ENCODE data around the gene DNM2. TPM values are rescaled to one million over a fixed set of nuclear protein-coding genes. Genes with fewer than 3 reads are reported as not detected.

DNM2 gene
- total RNA-seq, 3 donors from 2014 or later, result 318 to 602 (median 562) TPM

DNA sequence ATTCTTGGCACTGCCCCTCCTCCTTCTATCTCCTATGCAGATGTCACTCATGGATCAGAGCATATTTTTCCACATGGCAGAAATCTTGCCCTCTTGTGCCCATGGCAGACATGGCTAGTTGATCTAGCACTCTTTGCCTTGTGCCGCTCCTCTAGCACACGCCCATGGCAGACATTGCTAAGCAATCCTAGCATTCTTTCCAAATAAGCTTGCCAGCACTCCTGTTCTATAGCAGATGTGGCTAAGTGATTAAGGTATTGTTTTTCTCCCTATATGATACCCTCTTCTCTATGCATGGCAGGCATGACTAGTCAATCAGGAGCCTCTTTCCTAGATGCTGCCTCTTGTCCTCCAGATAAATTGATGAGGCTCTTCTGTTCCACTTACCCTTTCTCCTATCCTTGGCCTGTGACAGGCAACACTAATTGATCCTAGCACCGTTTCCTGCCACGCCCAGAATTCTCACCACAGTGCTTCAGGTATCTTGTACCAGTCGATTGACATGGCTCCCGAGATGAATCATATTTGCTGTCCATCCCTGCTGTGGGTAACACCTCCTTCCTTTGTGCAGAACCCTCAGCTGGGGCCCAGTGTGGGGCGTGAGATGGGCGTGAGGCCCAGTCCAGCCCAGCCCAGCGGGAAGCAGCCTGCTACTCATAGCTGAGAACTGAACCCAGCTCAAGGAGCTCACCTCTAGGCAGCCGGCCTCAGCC, 91.2 kb downstream of the DNM2 start:
- peak; percentile 64 for ATAC-seq
- TF ChIP-seq, protein P1, sequence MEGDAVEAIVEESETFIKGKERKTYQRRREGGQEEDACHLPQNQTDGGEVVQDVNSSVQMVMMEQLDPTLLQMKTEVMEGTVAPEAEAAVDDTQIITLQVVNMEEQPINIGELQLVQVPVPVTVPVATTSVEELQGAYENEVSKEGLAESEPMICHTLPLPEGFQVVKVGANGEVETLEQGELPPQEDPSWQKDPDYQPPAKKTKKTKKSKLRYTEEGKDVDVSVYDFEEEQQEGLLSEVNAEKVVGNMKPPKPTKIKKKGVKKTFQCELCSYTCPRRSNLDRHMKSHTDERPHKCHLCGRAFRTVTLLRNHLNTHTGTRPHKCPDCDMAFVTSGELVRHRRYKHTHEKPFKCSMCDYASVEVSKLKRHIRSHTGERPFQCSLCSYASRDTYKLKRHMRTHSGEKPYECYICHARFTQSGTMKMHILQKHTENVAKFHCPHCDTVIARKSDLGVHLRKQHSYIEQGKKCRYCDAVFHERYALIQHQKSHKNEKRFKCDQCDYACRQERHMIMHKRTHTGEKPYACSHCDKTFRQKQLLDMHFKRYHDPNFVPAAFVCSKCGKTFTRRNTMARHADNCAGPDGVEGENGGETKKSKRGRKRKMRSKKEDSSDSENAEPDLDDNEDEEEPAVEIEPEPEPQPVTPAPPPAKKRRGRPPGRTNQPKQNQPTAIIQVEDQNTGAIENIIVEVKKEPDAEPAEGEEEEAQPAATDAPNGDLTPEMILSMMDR (IDR thresholded peaks at IDR 0.05), result no peak
- DNase-seq, result no peak
- H3K36me3 ChIP-seq (ENCODE audit: low read depth), result peaks cover 9% of the 10 kb centered on the region
- intact Hi-C loops (cut with DNase I, micrococcal nuclease), result no loop called here
- no peak overlapping the region for H3K4me3 ChIP-seq
- no peaks in the 10 kb centered on the region for H3K4me1 ChIP-seq (ENCODE audit: low read depth)
- no peaks in the 10 kb centered on the region for H3K9me3 ChIP-seq

DNA sequence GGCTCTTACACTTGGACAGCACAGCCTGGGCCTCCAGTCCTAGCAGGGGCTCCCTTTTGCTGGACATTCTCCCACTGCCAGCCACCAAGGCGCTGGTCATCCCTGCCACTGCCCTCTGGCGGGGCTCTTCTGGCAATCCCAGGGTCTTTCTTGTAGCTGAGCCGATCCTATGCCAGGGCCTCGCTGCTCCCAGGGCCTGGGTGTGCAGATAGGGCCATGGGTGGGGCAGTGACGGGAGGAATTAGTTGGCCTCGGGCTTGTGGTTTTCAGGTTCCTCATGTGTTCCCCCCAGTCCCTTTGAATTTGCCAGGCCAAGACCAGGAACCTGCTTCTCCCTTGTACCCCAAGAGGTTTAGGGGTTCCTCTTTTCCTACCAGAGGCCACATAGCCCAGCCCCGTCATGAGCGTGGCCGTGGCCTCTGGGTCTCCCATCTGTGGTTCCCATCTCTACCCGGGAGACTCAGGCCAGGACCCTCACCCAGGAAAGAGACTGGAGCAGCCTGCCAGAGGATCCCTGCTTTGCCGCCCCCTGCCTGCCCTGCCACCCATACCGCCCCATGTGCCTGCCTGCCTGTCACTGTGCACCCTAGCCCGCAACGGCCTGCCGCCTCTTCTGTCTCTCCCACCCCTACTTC, 91.9 kb downstream of the DNM2 start:
- Histone ChIP-seq H3K9me3 (no peaks in the 10 kb centered on the region), H3K4me3 (no peak overlapping the region), H3K36me3 (ENCODE audit: low read depth) (peaks cover 3% of the 10 kb centered on the region), H3K4me1 (ENCODE audit: low read depth) (no peaks in the 10 kb centered on the region)
- TF ChIP-seq, protein P1 (IDR thresholded peaks at IDR 0.05), result no peak
- DNase-seq (no peak), ATAC-seq (peak; percentile 2)
- intact Hi-C loops (cut with DNase I, micrococcal nuclease), result no loop called here

DNA sequence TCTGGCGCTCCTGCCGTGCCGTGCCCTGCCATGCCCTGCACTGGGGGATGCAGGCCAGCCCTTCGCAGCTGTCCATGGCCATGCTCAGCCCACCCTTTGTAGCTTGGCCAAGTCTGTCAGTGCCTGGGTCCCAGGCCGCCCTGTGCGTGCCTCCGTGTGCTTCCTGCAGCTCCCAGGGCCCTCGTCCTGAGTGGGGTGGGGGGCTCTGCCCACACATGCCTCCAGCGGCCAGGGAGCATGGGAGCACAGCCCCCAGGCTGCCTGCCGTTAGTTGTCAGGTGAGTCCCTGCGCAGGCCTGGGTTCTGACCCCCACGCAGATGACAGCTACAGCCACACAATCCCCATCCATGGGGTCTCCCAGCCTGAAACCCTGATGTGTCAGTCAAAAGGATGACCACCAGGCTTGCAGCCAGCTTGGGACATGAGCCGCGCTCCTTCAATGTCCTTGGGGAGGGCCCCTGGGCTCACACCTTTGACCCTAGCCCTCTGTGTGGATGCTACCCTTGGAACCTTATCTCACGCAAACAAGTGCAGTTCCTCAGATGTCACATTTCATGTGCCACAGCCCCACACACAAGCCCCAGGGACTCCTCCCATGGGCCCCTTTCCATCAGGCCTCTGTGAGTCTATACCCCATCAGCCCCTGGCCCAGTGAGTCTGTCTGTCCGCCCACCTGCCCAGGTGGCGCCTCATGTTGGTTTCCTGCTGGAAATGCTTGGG, 93.7 kb downstream of the DNM2 start:
- Histone ChIP-seq H3K9me3 (no peaks in the 10 kb centered on the region), H3K4me3 (no peak overlapping the region), H3K36me3 (ENCODE audit: low read depth) (peaks cover 3% of the 10 kb centered on the region), H3K4me1 (ENCODE audit: low read depth) (no peaks in the 10 kb centered on the region)
- intact Hi-C loops (cut with DNase I, micrococcal nuclease), result no loop called here
- ATAC-seq, result no peak
- TF ChIP-seq, protein P1 (IDR thresholded peaks at IDR 0.05), result no peak
- DNase-seq, result no peak

DNA sequence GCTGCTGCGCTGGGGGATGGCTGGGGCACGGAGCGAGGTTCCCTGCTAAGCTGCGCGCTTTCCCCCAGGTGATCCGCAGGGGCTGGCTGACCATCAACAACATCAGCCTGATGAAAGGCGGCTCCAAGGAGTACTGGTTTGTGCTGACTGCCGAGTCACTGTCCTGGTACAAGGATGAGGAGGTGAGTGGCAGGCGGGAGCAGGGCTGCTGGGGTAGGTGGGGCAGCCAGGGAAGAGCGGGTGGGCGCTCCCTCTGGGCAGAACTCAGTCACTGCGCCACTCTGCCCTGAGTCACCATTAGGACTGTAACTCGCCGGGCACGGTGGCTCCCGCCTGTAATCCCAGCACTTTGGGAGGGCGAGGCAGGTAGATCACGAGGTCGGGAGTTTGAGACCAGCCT, 94.3 kb downstream of the DNM2 start:
- DNase-seq (no peak), ATAC-seq (no peak)
- intact Hi-C loops (cut with DNase I, micrococcal nuclease), result no loop called here
- no peaks in the 10 kb centered on the region for H3K9me3 ChIP-seq
- no peaks in the 10 kb centered on the region for H3K4me1 ChIP-seq (ENCODE audit: low read depth)
- H3K4me3 ChIP-seq, result no peak overlapping the region
- peaks cover 3% of the 10 kb centered on the region for H3K36me3 ChIP-seq (ENCODE audit: low read depth)
- TF ChIP-seq, protein P1 (IDR thresholded peaks at IDR 0.05), result no peak

DNA sequence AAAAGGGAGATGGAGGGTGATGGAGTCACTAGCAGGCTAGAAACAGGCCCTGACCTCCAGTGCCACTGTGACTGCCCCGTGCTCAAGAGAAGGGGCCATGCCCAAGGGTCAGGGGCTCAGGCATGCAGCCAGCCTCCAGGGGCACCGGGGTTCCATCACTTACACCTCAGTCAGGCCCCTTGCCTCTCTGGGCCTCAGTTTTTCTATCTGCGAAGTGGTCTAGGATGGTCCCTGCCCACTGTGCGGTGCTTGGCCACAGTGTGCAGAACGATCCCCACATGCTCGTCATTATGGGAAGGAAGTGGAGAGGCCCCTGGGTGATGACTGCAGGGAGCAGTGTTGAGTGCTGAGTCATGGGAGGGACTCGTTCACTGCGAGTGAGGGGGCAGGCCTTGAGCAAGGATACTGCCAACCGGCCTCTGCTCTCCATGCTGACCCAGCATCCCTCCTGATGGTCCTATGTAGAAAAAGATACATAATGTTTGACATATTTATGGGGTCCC, 95.1 kb downstream of the DNM2 start:
- Histone ChIP-seq H3K9me3 (no peaks in the 10 kb centered on the region), H3K4me3 (no peak overlapping the region), H3K36me3 (ENCODE audit: low read depth) (peaks cover 3% of the 10 kb centered on the region), H3K4me1 (ENCODE audit: low read depth) (no peaks in the 10 kb centered on the region)
- TF ChIP-seq, protein P1 (IDR thresholded peaks at IDR 0.05), result no peak
- intact Hi-C loops (cut with DNase I, micrococcal nuclease), result no loop called here
- ATAC-seq (peak; percentile 36), DNase-seq (peak in 2 of 3 donors; percentile 29 to 42)

Measured in mucosa of descending colon (tissue), 3 donors.